Coronary artery (tissue), 2 donors: ENCODE data around the gene AGR2.
"Not testable (repeated sequence)": the region's sequence is repeated elsewhere in the genome, so short reads cannot be mapped to it uniquely, and the experiment has no call there.

ENCODE experiments used
- DNase-seq: peaks from one replicate; pipeline ENCODE4 v3.0.0-alpha.2; 2017; ENCODE audit warnings: low spot score
- H3K27ac ChIP-seq, 2 donors: fragments of 200-600 bp; sonication (generic); one replicate each; pipeline ENCODE4 v1.5.1; 2016 to 2019
- H3K4me3 ChIP-seq: fragments of 200-600 bp; sonication (generic); 2 replicates; pipeline ENCODE4 v1.5.1; 2016; ENCODE audit warnings: mild to moderate bottlenecking, moderate library complexity
- CTCF ChIP-seq: fragments of 200-600 bp; sonication (generic); IDR thresholded peaks from one replicate; pipeline ENCODE4 v1.5.1; 2019; ENCODE audit warnings: antibody characterized with exemption

AGR2 gene

GRCh38 chr7:16778476-16778875, 26.3 kb downstream of the AGR2 start:
- no peak for DNase-seq
- TF ChIP-seq CTCF: no peak
- H3K27ac ChIP-seq: no peak overlapping the region
- no peak overlapping the region for H3K4me3 ChIP-seq

- H3K4me3 ChIP-seq: no peak overlapping the region
- no peak for DNase-seq
- no peak overlapping the region for H3K27ac ChIP-seq
- no peak for TF ChIP-seq CTCF
Observed at GRCh38 chr7:16776053-16776452, 28.7 kb downstream of the AGR2 start.

GRCh38 chr7:16774986-16775385, 29.8 kb downstream of the AGR2 start:
- Histone ChIP-seq H3K4me3 (no peak overlapping the region), H3K27ac (no peak overlapping the region)
- TF ChIP-seq CTCF: no peak
- DNase-seq: no peak

- no peak for DNase-seq
- H3K27ac ChIP-seq: no peak overlapping the region
- H3K4me3 ChIP-seq: no peak overlapping the region
- TF ChIP-seq CTCF: no peak
Observed at GRCh38 chr7:16774294-16774693, 30.5 kb downstream of the AGR2 start.

GRCh38 chr7:16773884-16774283, 30.9 kb downstream of the AGR2 start:
- H3K4me3 ChIP-seq: no peak overlapping the region
- no peak overlapping the region for H3K27ac ChIP-seq
- DNase-seq: no peak
- no peak for TF ChIP-seq CTCF

GRCh38 chr7:16773326-16773725, 31.5 kb downstream of the AGR2 start:
- TF ChIP-seq CTCF: no peak
- Histone ChIP-seq H3K27ac (no peak overlapping the region), H3K4me3 (no peak overlapping the region)
- DNase-seq: no peak

GRCh38 chr7:16770657-16771329, 34.0 kb downstream of the AGR2 start:
- no peak for DNase-seq
- no peak for TF ChIP-seq CTCF
- no peak overlapping the region for H3K4me3 ChIP-seq
- no peak overlapping the region for H3K27ac ChIP-seq

- DNase-seq, H3K27ac ChIP-seq, H3K4me3 ChIP-seq: not testable (repeated sequence)
Observed at GRCh38 chr7:16769994-16770393, 34.8 kb downstream of the AGR2 start.
